Parathyroid adenoma (tissue), 2 donors: ENCODE data around the gene ZNF236.
"Not testable (repeated sequence)": the region's sequence is repeated elsewhere in the genome, so short reads cannot be mapped to it uniquely, and the experiment has no call there.

Experiments
- H2AFZ ChIP-seq: fragments of 300-600 bp; sonication (generic); one replicate; pipeline ENCODE4 v1.7.0; 2017; ENCODE audit warnings: antibody characterized with exemption, mild to moderate bottlenecking
- H3K27ac ChIP-seq: fragments of 300-600 bp; sonication (generic); one replicate; pipeline ENCODE4 v1.7.0; 2017
- H3K27me3 ChIP-seq: fragments of 300-600 bp; sonication (generic); one replicate; pipeline ENCODE4 v1.7.0; 2017; ENCODE audit warnings: low read length; ENCODE audit not compliant: control insufficient read depth, insufficient read depth
- H3K36me3 ChIP-seq: fragments of 300-600 bp; sonication (generic); one replicate; pipeline ENCODE4 v1.7.0; 2017; ENCODE audit warnings: low read length; ENCODE audit not compliant: control insufficient read depth, insufficient read depth
- H3K4me1 ChIP-seq: fragments of 300-600 bp; sonication (generic); one replicate; pipeline ENCODE4 v1.7.0; 2017; ENCODE audit warnings: control low read depth
- H3K4me2 ChIP-seq: fragments of 300-600 bp; sonication (generic); one replicate; pipeline ENCODE4 v1.7.0; 2017; ENCODE audit warnings: low read length
- H3K4me3 ChIP-seq: fragments of 300-600 bp; sonication (generic); one replicate; pipeline ENCODE4 v1.7.0; 2017; ENCODE audit warnings: low read depth, low read length
- H3K79me2 ChIP-seq: fragments of 300-600 bp; sonication (generic); one replicate; pipeline ENCODE4 v1.7.0; 2017; ENCODE audit warnings: control low read depth
- H3K9ac ChIP-seq: fragments of 300-600 bp; sonication (generic); one replicate; pipeline ENCODE4 v1.7.0; 2017; ENCODE audit warnings: mild to moderate bottlenecking
- H3K9me3 ChIP-seq: fragments of 300-600 bp; sonication (generic); one replicate; pipeline ENCODE4 v1.7.0; 2017; ENCODE audit warnings: low read length; ENCODE audit not compliant: control insufficient read depth
- TF ChIP-seq, protein P1 (sequence below): fragments of 300-600 bp; sonication (generic); IDR thresholded peaks from one replicate; pipeline ENCODE4 v1.7.0; 2017; ENCODE audit warnings: antibody characterized with exemption, mild to moderate bottlenecking
- donor health status: primary hyperparathyroidism.

ZNF236 gene

DNA sequence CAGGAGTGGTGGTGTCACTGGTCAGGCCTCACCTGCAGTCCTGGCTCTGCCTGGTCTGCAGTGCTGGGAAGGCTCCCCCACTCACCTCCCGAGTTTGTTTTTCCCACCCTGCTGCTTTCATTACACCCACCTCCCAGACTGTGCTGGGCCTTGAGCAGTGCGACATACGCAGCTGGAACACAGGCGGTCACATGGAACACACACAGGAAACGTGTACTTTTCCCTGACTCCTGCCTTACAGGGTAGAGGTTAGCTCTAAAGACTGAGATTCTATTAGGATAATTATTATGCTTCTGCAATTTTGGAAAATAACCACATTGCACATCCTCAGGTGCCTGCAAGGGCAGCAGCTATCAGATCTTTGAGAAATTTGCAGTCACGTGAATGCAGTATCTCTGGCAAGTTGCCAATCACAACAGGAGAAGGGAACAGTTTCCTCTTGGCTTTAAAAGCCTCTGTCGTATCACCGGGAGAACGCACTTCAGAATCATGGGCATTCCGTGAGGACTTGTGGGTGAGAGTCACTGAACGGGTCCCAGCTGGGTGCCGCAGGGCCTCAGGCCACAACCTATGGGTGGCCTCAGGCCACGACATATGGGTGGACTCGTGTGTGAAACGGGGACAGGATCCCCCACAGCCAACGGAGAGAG, 136.5 kb downstream of the ZNF236 start:
- no peak overlapping the region for H3K9ac ChIP-seq
- TF ChIP-seq, protein P1, sequence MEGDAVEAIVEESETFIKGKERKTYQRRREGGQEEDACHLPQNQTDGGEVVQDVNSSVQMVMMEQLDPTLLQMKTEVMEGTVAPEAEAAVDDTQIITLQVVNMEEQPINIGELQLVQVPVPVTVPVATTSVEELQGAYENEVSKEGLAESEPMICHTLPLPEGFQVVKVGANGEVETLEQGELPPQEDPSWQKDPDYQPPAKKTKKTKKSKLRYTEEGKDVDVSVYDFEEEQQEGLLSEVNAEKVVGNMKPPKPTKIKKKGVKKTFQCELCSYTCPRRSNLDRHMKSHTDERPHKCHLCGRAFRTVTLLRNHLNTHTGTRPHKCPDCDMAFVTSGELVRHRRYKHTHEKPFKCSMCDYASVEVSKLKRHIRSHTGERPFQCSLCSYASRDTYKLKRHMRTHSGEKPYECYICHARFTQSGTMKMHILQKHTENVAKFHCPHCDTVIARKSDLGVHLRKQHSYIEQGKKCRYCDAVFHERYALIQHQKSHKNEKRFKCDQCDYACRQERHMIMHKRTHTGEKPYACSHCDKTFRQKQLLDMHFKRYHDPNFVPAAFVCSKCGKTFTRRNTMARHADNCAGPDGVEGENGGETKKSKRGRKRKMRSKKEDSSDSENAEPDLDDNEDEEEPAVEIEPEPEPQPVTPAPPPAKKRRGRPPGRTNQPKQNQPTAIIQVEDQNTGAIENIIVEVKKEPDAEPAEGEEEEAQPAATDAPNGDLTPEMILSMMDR = no peak
- H3K79me2 ChIP-seq = peaks cover 6% of the 10 kb centered on the region
- peaks cover 19% of the 10 kb centered on the region for H3K4me1 ChIP-seq
- peak overlapping the region; percentile 43 for H3K4me2 ChIP-seq
- H3K27ac ChIP-seq = peak overlapping the region; percentile 78
- H3K4me3 ChIP-seq = no peak overlapping the region
- H3K36me3 ChIP-seq = no peaks in the 10 kb centered on the region
- H2AFZ ChIP-seq = peak overlapping the region; percentile 71
- no peaks in the 10 kb centered on the region for H3K27me3 ChIP-seq
- no peaks in the 10 kb centered on the region for H3K9me3 ChIP-seq

DNA sequence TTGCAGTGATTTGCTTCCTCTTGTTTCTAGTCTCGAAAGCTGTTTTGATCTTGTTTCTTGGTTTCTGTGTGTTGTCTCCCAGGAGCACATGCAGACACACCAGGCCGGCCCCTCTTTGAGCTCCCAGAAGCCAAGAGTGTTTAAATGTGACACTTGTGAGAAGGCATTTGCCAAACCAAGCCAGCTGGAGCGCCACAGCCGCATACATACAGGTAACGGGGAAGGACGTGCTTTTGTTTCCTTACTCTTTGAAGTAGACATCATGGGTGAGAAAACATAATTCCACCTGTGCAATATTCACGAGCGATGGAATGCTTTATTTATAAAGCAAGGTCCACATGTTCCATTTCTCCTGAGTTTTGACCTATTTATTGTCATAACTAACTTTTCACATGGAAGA, 137.2 kb downstream of the ZNF236 start:
- no peak overlapping the region for H3K4me2 ChIP-seq
- peak overlapping the region; percentile 78 for H3K27ac ChIP-seq
- no peak overlapping the region for H3K9ac ChIP-seq
- no peaks in the 10 kb centered on the region for H3K9me3 ChIP-seq
- H3K79me2 ChIP-seq = peaks cover 6% of the 10 kb centered on the region
- H3K27me3 ChIP-seq = no peaks in the 10 kb centered on the region
- H3K36me3 ChIP-seq = no peaks in the 10 kb centered on the region
- TF ChIP-seq, protein P1 = no peak
- H3K4me1 ChIP-seq = peaks cover 17% of the 10 kb centered on the region
- peak overlapping the region; percentile 71 for H2AFZ ChIP-seq
- H3K4me3 ChIP-seq = no peak overlapping the region

DNA sequence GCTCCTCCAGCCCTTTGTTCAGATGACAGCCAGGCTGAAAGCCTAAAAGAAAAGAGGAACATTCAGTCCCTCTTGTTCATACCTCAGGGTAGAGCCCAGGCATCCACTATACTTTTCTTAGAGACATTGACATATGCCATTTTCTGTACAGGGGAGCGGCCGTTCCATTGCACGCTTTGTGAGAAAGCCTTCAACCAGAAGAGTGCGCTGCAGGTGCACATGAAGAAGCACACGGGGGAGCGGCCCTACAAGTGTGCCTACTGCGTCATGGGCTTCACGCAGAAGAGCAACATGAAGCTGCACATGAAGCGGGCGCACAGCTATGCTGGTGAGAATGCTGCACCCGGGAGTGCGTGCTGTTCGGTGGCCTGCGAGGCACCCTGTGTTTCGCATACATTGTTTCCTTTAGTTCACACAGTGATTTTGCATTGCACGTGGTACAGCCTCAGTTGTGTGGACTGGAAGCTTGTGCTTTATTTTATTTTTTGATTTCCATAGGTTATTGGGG, 138.2 kb downstream of the ZNF236 start:
- H3K4me2 ChIP-seq = no peak overlapping the region
- H3K9me3 ChIP-seq = no peaks in the 10 kb centered on the region
- H3K27me3 ChIP-seq = no peaks in the 10 kb centered on the region
- TF ChIP-seq, protein P1 = no peak
- peaks cover 6% of the 10 kb centered on the region for H3K79me2 ChIP-seq
- no peak overlapping the region for H2AFZ ChIP-seq
- no peak overlapping the region for H3K27ac ChIP-seq
- no peaks in the 10 kb centered on the region for H3K36me3 ChIP-seq
- H3K4me1 ChIP-seq = peaks cover 17% of the 10 kb centered on the region
- no peak overlapping the region for H3K4me3 ChIP-seq
- no peak overlapping the region for H3K9ac ChIP-seq

DNA sequence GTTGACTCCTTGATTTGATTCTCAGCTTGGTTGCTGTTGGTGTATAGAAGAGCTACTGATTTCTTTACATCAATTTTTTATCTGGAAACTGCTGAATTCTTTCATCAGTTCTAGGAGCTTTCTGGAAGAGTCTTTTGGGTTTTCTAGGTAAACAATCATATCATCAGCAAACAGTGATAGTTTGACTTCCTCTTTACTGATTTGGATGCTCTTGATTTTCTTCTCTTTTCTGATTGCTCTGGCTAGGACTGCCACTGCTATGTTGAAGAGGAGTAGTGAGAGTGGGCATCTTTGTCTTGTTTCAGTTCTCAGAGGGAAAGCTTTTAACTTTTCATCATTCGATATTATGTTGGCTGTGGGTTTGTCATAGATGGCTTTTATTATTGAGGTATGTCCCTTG, 140.5 kb downstream of the ZNF236 start:
- no peak overlapping the region for H2AFZ ChIP-seq
- TF ChIP-seq, protein P1 = no peak
- H3K27me3 ChIP-seq = no peaks in the 10 kb centered on the region
- H3K27ac ChIP-seq = no peak overlapping the region
- H3K79me2 ChIP-seq = peaks cover 6% of the 10 kb centered on the region
- no peak overlapping the region for H3K9ac ChIP-seq
- no peak overlapping the region for H3K4me2 ChIP-seq
- no peaks in the 10 kb centered on the region for H3K36me3 ChIP-seq
- peaks cover 17% of the 10 kb centered on the region for H3K4me1 ChIP-seq
- no peaks in the 10 kb centered on the region for H3K9me3 ChIP-seq
- H3K4me3 ChIP-seq = no peak overlapping the region

DNA sequence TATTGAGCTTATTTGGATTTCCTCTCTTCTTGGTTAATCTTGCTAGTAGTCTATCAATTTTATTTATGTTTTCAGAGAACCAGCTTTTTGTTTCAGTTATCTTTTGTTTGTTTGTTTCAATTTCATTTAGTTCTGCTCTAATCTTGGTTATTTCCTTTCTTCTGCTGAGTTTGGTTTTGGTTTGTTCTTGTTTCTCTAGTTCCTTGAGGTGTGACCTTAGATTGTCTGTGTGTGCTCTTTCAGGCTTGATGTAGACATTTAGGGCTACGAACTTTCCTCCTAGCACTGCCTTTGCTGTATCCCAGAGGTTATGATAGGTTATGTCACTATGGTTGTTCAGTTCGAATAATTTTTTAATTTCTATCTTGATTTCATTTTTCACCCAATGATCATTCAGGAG, 141.6 kb downstream of the ZNF236 start:
- H3K9ac ChIP-seq = no peak overlapping the region
- H3K27ac ChIP-seq = no peak overlapping the region
- no peak overlapping the region for H3K4me3 ChIP-seq
- TF ChIP-seq, protein P1 = no peak
- peaks cover 8% of the 10 kb centered on the region for H3K4me1 ChIP-seq
- peaks cover 6% of the 10 kb centered on the region for H3K79me2 ChIP-seq
- H2AFZ ChIP-seq = no peak overlapping the region
- no peaks in the 10 kb centered on the region for H3K9me3 ChIP-seq
- no peak overlapping the region for H3K4me2 ChIP-seq
- H3K36me3 ChIP-seq = no peaks in the 10 kb centered on the region
- H3K27me3 ChIP-seq = no peaks in the 10 kb centered on the region

DNA sequence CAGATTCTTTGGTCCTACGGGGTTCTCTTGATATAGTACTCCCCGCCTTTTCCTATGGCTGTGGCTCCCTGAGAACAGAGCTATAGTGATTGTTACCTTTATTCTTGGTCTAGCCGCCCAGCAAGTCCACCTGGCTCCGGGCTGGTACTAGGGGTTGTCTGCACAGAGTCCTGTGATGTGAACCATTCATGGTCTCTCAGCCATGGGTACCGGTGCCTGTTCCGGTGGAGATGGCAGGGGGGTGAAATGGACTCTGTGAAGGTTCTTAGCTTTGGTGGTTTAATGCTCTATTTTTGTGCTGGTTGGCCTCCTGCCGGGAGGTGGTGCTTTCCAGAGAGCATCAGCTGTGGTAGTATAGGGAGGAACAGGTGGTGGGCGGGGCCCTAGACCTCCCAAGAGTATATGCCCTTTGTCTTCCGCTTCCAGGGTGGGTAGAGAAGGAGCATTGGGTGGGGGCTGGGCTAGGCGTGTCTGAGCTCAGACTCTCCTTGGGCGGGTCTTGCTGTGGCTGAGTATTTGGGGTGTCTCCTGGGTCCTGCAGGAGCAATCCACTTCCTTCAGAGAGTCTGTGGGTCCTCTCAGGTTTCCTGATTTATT, 143.3 kb downstream of the ZNF236 start:
- not testable (repeated sequence) for H2AFZ ChIP-seq, H3K9me3 ChIP-seq, H3K4me3 ChIP-seq, H3K4me2 ChIP-seq, H3K27ac ChIP-seq, H3K9ac ChIP-seq, H3K27me3 ChIP-seq, H3K4me1 ChIP-seq, H3K36me3 ChIP-seq, H3K79me2 ChIP-seq

DNA sequence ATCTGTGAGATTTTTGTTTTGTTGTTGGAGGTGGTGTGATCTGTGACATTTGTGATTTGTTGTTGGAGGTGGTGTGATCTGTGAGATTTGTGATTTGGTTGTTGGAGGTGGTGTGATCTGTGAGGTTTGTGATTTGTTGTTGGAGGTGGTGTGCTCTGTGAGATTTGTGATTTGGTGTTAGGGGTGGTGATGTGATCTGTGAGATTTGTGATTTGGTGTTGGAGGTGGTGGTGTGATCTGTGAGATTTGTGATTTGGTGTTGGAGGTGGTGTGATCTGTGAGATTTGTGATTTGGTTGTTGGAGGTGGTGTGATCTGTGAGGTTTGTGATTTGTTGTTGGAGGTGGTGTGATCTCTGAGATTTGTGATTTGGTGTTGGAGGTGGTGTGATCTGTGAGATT, 144.9 kb downstream of the ZNF236 start:
- not testable (repeated sequence) for H3K9me3 ChIP-seq, H3K27ac ChIP-seq, H3K79me2 ChIP-seq, H3K4me1 ChIP-seq, H3K4me2 ChIP-seq, H3K9ac ChIP-seq, H3K27me3 ChIP-seq, H3K4me3 ChIP-seq, H3K36me3 ChIP-seq, H2AFZ ChIP-seq
